Measurements from ENCODE around the gene FOXI3. TPM values are rescaled to one million over a fixed set of nuclear protein-coding genes. Genes with fewer than 3 reads are reported as not detected.

Gene FOXI3
- total RNA-seq, 1 donor, result not detected

DNA sequence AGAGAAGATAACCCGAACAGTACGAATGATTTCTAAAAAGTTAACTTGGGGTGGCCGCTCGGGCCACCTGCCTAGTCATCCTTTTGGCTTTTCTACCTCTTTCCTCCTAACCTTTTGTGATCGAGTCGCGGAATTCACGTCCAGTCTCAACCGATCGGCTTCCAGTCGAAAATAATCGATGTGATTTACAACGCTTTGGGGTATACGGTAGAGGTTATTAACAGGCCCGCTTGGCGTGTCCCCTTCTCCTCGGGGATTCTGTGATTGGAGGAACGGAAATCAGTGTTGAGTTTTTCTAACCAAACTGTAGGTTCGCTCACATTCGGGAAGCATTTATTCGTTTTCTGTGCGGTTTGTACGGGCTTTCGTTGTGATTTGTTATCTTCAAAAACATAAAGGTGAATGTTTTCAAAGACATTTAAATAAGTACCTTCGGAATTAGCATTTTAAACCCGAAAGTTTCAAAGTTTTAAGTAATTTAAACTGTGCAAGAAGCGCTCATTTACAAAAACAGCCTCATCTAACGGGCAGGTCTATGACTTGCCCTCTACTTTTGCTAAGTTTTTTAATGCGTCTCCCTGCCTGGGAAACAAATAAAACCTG is 588 bp upstream of the FOXI3 start:
- peak; percentile 26 for DNase-seq (ENCODE audit: low read depth)
- H3K4me3 ChIP-seq (ENCODE audit: low read depth, low read length), result no peak overlapping the region
- TF ChIP-seq, protein P1, sequence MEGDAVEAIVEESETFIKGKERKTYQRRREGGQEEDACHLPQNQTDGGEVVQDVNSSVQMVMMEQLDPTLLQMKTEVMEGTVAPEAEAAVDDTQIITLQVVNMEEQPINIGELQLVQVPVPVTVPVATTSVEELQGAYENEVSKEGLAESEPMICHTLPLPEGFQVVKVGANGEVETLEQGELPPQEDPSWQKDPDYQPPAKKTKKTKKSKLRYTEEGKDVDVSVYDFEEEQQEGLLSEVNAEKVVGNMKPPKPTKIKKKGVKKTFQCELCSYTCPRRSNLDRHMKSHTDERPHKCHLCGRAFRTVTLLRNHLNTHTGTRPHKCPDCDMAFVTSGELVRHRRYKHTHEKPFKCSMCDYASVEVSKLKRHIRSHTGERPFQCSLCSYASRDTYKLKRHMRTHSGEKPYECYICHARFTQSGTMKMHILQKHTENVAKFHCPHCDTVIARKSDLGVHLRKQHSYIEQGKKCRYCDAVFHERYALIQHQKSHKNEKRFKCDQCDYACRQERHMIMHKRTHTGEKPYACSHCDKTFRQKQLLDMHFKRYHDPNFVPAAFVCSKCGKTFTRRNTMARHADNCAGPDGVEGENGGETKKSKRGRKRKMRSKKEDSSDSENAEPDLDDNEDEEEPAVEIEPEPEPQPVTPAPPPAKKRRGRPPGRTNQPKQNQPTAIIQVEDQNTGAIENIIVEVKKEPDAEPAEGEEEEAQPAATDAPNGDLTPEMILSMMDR (IDR thresholded peaks at IDR 0.05; ENCODE audit: insufficient read depth, low read length), result no peak

DNA sequence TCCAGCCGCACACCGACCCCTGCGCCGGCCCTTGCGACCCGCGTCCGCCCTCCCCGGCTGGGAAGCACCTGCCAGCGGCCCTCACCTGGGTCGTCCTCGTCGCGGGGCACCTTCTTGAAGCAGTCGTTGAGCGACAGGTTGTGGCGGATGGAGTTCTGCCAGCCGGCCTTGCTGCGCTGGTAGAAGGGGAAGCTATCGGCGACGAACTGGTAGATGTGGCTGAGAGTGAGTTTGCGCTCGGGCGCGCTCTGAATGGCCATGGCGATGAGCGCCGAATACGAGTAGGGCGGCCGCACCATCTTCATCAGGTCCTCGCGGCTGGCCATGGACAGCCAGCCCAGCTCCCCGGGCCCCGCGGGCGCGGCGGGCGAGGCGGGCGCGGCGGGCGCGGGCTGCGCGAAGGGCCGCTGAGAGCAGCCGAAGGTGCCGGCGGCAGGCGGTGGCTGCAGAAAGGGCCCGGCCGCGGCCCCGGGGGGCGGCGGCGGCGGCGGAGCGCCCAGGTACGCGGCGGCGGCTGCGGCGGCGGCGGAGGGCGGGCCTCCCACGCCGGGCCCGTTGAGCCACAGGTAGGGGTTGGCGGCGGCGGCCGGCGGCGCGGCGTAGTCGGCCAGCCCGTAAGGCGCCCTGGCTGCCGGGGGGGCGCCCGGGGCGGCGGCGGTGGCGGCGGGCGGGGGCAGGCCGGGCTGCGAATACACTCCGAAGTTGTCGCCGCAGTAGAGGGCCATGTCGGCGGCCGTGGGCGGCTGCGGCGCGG is 505 bp downstream of the FOXI3 start:
- TF ChIP-seq, protein P1 (IDR thresholded peaks at IDR 0.05; ENCODE audit: insufficient read depth, low read length), result no peak
- DNase-seq (ENCODE audit: low read depth), result no peak
- H3K4me3 ChIP-seq (ENCODE audit: low read depth, low read length), result no peak overlapping the region

DNA sequence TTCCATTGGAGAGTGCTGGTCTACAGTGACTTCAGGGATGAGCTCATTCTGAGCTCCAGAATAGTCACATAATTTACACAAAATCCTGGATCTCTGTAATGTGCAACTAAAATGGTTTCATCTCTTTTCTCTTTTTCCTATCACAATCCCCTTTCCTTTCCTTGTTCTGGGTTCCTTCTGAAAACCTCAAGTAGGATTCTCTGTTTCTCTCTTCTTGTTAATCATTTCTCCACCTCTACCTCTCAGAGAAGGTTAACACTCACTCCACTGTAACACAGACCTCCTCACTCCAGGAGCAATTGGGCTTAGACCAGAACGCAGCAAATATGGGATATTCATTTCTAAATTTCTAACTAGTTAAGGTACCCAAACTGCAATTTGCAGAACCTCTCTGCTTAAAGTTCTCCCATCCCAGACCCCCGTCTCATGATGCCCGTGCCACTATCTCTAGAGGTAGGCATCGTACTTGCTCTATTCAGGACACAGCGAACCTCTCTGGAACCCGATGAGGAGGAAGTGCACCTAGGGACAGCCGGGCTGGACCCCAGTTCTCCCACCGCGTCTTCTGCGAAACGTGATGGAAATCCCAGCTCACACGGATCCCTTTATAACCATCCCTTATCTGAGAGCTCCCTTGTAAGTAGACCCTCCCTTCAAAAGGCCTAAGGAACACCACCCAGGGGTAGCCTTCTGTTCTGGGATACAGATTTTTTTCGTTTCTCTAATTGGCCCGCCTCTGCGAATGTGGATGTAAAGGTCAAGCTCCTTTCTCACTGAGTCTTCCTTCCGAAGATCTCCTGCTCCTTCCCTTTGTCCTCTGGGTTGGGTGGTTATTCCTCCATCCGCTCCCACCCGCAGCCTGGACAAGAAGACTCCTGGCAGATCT is 1.3 kb downstream of the FOXI3 start:
- no peak overlapping the region for H3K4me3 ChIP-seq (ENCODE audit: low read depth, low read length)
- TF ChIP-seq, protein P1 (IDR thresholded peaks at IDR 0.05; ENCODE audit: insufficient read depth, low read length), result no peak
- no peak for DNase-seq (ENCODE audit: low read depth)

DNA sequence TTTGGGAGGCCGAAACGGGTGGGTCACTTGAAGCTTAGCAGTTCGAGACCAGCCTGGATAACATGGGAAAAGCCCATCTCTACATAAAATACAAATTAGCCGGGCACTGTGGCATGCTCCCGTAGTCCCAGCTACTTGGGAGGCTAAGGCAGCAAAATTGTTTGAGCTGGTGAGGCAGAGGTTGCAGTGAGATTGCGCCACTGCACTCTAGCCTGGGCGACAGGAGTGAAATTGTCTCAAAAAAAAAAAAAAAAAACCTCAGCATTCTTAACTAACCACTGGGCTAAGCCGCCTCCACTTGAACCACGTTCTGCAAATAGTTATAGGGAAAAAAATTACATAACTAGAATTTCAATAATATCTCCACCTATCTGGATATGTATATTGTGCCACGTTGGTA is 2.3 kb downstream of the FOXI3 start:
- DNase-seq (ENCODE audit: low read depth), result no peak
- H3K4me3 ChIP-seq (ENCODE audit: low read depth, low read length), result no peak overlapping the region
- TF ChIP-seq, protein P1 (IDR thresholded peaks at IDR 0.05; ENCODE audit: insufficient read depth, low read length), result no peak

DNA sequence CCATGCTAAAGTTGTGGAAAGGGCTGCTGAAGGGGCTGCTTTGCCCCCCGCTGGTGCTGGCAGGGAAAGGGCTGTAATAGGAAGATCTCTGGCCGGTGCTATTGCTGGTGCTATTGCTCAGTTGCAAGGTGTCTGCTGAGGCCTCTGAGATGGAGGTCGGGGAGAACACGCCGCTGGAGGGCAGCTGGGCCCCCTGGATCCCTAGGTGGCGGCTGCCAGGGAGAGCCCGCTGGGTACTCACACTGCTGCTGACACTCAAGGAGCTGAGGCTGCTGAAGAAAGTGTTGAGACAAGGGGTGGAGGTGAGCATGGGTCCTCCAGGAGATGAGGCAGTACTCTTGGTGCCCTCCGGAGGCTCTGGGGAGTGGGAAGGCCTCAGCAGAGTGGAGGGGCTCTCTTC is 4.2 kb downstream of the FOXI3 start:
- TF ChIP-seq, protein P1 (IDR thresholded peaks at IDR 0.05; ENCODE audit: insufficient read depth, low read length), result no peak
- DNase-seq (ENCODE audit: low read depth), result no peak

DNA sequence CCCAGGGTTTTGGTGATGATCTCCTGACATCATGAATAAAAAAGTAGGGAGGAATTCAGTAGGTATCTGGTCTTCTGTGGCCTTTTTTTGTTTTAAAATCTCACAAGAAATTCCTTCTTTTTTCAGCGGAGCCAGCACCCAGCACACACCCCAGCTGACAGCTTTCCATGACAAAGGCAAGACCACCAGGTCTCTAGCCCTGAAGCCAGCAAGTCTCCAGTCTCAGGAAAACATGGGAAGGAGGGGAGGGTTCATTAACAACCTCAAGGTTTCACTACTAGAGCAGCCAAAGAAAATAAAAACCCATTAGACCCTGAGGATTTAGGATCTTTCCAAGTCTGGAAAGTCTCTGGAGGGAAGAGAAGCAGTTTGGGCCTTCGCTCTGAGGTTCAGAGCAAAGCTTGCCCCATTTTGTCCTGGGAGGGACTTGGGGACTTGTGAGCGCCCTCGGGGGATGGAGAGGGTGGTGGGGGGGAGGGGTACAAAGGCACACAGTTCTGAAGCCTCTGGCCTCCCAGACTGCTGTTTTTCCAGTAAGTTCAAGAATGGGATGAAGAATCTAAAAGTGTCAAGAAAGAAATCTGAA is 9.0 kb downstream of the FOXI3 start:
- H3K4me3 ChIP-seq (ENCODE audit: low read depth, low read length), result no peak overlapping the region
- TF ChIP-seq, protein P1 (IDR thresholded peaks at IDR 0.05; ENCODE audit: insufficient read depth, low read length), result no peak
- DNase-seq (ENCODE audit: low read depth), result no peak

More for the DNA sequence above, 4.2 kb downstream of the FOXI3 start:
- no peak overlapping the region for H3K4me3 ChIP-seq (ENCODE audit: low read depth, low read length)

All from fibroblast of the aortic adventitia (primary cell).